HL-60/S4 (cell line): ENCODE measurements around the gene CCND2.

ENCODE experiments used
- in situ Hi-C: fragments of 300-500 bp; cut with MboI; formaldehyde crosslinking; loops from 2 replicates; pipeline ENCODE4 v1.14.3; 2022; ENCODE audit warnings: low sequenced_read_pairs

The CCND2 gene

GRCh38 chr12:4256043-4256826, 17.3 kb upstream of the CCND2 start:
- in situ Hi-C loops, result no loop called here

DNA sequence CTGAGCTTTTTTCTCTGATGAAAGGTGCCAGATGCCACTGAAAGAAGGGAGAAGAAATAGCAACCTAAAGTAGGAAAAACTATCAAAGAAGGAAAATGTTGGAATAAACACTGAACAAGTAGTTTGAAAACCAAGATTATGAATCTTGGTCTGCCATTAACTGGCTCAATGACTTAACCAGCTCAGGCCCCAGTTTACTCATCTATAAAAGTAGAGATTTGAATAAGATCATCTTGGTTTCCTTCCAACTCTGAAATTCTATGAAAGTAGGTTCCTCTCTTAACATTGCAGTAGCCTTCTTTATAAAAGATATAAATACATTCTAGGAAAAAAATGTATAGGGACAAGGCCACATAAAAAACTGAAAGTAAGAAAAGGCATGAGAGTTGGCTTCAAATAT, 16.1 kb upstream of the CCND2 start:
- in situ Hi-C loops, result no loop called here

DNA sequence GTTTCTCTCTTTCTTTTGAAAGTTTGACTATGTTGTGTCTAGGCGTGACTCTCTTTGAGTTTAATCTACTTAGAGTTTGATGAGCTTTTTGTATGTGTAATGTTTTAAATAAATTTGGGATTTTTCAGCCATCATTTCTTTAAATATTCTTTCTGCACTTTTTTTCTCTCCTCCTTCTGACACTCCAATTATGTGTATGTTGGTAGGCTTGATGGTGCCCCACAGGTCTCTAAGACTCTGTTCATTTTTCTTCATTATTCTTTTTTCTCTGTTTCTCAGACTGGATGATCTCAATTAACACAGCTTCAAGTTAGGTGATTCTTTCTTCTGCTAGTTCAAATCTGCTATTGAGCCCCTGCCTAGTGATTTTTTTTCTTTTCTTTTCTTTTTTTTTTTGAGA, 14.5 kb upstream of the CCND2 start:
- in situ Hi-C loops, result no loop called here

DNA sequence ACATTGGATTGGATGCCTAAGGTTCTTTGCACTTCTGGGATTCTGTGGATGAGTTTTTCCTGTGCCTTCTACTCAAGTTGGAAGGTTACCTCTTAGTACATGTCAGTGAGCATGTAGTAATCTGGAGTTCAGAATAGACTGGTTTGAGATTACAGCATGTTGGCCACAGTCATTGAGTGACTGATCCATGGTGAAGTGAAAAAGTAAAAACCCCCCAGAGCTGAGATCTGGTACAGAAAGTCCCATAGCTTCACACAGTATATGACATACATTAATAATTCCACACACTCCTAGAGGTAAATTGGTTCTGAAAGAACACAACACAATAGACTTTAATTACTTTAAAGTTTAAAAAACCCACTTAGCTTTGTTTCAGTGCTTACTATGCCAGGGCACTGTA, 11.9 kb upstream of the CCND2 start:
- in situ Hi-C loops, result no loop called here

DNA sequence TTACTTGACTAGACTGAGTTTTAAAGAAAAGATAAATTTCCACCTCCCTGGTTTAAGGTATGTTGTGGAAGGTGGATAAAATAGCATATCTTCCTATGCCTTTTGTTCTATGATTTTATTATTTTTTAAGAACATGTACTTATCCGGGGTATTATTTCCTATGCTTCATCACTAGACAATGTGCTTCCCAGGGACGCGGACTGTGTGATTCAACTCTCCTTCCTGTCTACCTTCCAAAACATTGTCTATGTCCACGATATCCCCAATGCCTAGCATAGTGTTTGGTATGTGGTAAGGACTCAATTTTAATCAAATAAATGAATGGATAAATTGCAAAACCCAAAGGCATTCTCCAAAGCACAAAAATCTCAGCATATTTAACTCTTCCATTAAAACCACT, 8.3 kb upstream of the CCND2 start:
- in situ Hi-C loops, result no loop called here

DNA sequence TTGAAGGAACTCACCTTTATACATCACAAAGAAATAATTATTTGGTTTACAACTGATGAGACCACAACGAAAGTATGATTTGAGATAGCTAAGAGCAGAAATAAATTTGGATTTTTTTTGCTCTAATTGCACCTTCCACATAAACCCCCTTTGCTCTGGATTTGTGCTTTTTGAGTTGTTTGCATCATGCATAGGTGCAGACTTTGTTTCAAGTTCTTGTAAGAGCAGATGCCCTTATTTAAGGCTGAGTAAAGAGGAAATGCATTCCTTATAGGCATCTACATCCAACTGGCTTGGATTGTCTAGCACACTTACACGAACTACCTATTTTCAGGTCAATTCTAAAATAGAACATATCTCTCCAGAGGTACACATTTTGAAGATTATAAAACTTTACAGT, 6.6 kb upstream of the CCND2 start:
- in situ Hi-C loops, result no loop called here

GRCh38 chr12:4267704-4268328, 5.7 kb upstream of the CCND2 start:
- in situ Hi-C loops, result no loop called here

- in situ Hi-C loops, result no loop called here
These were observed 5.0 kb upstream of the CCND2 start for GRCh38 chr12:4268329-4269181.

DNA sequence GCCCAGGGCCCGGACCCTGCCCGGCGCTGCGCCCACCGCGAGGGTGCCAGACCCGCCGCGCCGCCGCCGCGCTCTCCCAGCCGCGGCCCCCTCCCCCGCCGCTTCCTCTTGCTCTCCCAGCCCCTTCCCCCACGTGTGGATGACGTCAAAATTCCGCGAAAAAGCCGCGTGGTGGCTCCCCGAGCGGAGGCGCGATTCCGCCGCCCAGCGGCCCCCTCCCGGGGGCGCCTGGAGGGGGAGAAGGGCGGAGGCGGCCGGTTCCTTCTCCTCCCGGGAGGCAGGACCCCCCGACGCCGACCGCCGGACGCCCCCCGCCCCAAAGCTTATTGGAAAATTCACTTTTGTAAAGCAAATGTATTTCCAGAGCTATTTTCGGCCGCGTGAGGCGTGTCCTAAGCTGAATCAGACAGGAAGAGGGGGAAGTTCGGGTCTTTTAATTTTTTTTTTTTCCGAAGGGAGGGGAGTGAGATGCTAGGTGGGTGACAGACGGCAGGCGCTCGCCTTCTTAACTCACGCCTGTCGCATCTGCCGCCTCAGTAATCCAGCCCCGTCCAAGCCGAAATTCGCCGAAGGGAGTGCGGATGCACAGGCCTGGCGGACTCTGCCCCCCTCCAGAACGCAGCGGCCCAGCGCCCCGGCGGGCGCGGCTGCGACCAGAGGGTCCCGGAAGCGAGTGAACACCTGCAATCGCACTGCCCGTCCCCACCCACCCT, 4.1 kb upstream of the CCND2 start:
- in situ Hi-C loops, result no loop called here

DNA sequence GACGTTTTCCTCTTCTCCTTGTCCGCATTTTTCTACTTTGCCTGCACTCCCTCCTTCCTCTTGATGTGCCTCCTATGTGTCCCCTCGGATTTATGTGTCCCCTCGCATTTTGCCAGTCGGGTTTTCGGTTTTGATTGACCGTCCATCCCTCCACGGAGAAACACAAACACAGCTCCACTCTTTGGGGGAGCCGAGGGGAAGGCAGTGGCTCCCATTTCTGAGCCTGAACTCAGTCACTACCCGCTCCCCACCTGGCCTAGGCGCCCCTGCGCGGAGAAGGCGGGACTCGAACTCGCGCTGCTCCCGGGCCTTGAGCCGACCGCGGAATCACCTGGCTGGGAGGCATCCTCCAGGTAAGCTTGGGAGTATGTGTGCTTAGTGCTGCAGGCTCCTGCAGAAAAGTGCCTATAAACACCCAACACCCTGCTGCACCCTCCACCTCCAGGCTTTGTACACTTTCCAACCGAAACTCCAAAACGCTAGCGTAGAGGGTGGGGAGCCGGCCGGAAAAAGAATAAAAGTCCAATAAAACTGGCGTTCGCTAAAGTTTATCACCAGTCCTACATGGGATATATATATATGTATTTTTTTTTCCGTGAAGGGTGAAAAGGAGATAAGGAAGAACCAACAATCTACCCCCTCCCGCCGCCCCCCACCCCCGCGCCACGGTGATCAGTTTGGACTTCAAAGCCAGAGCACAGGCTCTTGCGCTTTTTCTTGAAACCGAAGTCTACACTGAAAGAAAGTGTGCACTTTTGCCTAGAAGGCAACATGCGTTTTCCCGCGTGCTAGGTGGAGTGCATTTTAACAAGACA, 3.3 kb upstream of the CCND2 start:
- in situ Hi-C loops, result no loop called here

DNA sequence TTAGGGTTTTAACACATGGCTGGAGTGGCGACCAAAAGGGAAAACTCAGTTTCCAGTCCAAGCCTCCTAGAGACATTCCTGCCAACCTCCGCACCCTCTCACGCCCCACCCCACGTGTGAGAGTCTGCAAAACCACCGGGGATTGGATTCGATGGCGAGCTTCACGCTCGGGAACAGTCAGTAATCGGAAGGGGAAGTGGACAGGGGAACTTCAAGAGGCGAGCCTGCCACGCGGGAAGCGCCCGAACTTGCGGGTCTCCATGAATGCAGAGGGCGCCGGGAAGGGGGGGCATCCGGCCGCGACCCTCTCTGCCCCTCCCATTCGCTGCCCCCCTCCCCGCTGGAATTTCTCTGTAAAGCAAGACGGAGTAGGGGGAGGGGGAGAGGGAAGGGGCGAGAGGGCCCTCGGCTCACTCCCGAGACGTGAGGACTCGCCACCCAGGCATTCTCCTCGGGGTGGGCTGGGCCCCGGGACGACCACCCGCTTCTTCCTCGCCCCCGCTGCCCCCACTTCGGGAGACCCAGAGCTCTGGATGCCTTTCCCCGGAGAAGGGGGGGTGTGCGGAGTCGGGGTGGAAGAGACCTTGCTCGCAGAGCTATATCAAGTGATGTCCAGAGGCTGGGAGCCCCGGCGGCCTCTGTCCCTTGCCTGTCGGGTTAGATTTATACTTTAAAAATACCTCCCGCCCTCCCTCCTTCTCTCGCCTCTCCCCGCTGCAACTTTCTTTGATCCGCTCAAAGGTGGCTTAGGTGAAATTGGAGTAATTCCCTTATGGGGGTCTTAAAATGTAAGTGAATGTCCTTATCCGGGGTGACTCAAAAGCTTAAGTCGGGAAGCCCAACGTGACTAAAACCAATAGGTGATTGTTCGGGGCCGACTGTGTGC, 2.5 kb upstream of the CCND2 start:
- in situ Hi-C loops, result no loop called here

DNA sequence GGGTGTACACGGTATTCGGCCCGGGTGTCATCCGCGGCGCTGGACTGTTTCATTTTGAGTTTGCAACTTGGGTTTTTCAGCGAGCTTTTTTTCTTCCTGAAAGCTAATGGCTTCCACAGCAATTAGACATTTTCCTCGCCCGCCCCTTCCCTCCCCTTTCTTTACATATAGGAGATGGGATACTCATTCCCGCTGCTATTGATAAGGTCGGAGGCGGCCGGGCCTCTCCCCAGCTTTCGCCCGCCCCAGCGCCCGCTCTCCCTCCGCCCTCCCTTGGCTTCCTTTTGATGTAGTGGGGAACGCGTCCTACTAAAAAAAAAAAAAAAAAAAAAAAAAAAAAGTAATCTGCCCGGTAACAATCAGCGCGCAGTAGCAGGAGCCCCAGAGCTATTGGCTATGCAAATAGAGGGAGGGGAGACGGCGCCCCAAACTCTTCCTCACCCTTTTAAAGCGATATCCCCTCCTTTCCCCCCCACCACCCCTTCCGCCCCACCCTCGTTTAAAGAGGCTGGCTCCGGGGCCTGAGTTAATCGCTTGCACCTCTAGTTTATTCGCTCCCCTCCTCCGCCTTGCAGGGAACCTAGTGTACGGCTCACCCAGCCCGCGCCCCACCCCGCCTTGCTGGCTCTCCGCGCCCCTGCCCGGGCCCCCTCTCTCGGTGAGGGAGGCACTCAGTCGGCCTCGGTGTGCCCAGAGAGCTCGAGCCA, 1.7 kb upstream of the CCND2 start:
- in situ Hi-C loops, result no loop called here

GRCh38 chr12:4272424-4273272, 914 bp upstream of the CCND2 start:
- in situ Hi-C loops, result no loop called here

DNA sequence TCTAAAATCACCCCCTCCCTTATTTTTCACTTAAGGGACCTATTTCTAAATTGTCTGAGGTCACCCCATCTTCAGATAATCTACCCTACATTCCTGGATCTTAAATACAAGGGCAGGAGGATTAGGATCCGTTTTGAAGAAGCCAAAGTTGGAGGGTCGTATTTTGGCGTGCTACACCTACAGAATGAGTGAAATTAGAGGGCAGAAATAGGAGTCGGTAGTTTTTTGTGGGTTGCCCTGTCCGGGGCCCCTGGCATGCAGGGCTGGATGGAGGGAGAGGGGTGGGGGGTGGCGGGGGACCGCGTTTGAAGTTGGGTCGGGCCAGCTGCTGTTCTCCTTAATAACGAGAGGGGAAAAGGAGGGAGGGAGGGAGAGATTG, 300 bp upstream of the CCND2 start:
- in situ Hi-C loops, result no loop called here

DNA sequence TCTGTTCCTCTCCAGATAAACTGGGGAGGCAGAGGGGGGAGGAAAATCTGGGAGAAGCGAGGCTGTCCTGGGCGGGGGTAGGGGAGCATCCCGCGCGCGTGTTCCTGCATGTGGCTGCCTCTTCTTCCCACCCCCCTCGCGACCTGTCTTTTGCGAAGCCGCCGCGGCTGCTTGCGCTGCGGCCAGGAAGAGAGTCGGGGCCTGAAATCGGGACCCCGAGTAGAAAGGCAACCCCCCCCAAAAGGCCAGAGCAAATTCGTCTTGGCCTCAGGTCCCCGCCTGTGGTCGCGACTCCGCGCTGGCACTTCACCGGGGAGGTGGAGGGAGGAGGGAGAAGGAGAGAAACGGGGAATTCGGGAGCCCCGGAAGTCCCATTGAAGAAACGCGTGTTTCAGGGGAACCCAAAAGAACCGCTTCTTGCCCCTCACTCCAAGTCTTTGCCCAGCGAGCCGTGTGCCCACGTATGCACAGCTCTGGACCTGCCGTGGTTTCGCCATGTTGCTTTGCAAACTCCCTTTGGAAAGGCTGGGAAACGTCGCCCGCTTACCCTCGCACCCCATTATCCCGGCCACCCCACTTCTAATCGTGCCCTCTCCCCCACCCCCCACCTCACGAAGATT, 944 bp downstream of the CCND2 start:
- in situ Hi-C loops, result loop anchor here (25.0 kb wide), 1 partner anchor 162 kb away; no protein-coding TSS in a partner anchor

DNA sequence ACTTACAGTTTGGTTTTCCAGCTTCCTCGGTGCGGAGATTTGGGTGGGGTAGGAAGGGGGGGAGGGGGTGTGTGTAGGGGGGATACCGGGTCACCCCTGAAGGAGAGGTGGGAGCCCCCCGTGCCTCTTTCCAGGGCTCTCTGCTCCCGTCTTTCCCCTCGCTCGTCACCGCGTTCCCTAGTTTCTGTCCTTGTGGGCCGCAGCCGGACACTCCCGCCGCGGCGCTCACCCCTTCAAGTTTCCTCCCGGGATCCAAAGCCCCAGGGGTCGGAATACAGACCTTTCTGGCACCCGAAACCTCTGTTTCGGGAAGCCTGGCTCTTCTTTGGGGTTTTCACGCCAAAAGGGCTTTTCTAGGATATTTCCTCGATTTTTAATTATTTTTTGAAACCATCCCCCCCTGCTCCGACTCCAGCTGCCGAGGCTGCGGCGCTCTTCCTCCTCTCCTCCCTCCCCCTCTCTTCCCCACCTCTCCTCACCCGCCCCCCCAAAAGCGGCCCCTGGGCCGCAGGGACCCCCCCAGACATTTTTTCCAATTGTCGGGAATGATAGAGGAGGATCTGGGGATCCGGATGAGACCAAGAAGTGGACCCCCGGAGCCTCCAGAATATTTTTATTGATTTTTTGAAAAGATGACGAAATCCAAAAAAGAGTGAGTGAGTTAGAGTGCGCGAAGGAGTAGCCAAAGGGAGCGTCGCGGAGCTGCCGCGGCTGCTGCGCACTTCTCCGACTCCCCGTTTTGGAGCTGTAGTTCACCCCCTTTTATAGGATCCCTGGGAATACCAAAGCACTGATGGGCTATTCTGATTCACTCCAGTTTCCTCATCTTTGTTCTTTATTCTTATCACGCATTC, 1.7 kb downstream of the CCND2 start:
- in situ Hi-C loops, result loop anchor here (25.0 kb wide), 1 partner anchor 163 kb away; no protein-coding TSS in a partner anchor
